GM12874 (cell line): ENCODE results near the gene ZFYVE28.

Experiments used
- CTCF ChIP-seq: IDR thresholded peaks from 2 replicates; pipeline ENCODE4 v1.5.1; 2011; ENCODE audit warnings: low read depth, mild to moderate bottlenecking, control low read depth, low read length, moderate library complexity; ENCODE audit not compliant: insufficient read depth

Gene ZFYVE28

GRCh38 chr4:2285613-2286381 lies 132.6 kb downstream of the ZFYVE28 start:
- no peak for TF ChIP-seq CTCF

GRCh38 chr4:2284934-2285612 lies 133.4 kb downstream of the ZFYVE28 start:
- TF ChIP-seq CTCF: no peak

GRCh38 chr4:2284161-2284933 lies 134.1 kb downstream of the ZFYVE28 start:
- TF ChIP-seq CTCF: no peak

GRCh38 chr4:2283199-2283711 lies 135.2 kb downstream of the ZFYVE28 start:
- no peak for TF ChIP-seq CTCF

GRCh38 chr4:2281575-2282343 lies 136.7 kb downstream of the ZFYVE28 start:
- TF ChIP-seq CTCF: peak; percentile 27

GRCh38 chr4:2280531-2281300 lies 137.7 kb downstream of the ZFYVE28 start:
- TF ChIP-seq CTCF: no peak
